Measurements from ENCODE around the gene GNA14. TPM values are rescaled to one million over a fixed set of nuclear protein-coding genes. Genes with fewer than 3 reads are reported as not detected.

GNA14 gene
- total and polyA plus RNA-seq, 7 donors: 0.31 to 1.1 (median 0.47) TPM

DNA sequence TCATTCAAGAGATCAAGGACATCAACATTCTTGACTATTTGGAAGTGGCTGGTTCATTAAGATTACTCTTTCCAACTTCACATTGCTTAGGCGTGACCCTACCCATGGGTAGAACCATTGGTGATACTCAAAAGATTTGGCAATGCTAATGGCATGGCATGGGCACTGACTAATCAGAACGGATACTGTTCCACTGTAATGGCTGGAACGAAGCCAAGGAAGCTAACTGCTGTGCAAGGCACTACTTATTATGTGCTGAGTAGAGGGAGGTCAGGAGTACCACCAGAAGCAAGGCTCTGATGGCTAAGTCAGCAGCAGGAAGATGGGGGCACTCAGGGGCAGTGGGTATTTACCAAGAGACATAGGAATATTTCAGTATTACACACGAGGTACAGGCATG lies 31.9 kb downstream of the GNA14 start:
- no peak for ATAC-seq
- Histone ChIP-seq H3K9me3 (no peaks in the 10 kb centered on the region), H3K4me3 (no peak overlapping the region), H3K4me1 (no peaks in the 10 kb centered on the region), H3K27me3 (ENCODE audit: insufficient read depth in 3 of 3, low read length in 2 of 3) (no peaks in the 10 kb centered on the region), H3K27ac (no peak overlapping the region), H3K36me3 (ENCODE audit: insufficient read depth in 1 of 2, low read depth in 1 of 2) (no peaks in the 10 kb centered on the region)
- WGBS, 3 donors: 36 to 52% (median 37%) methylated on average over 4 of the region's 4 CpGs
- DNase-seq: no peak
- TF ChIP-seq, protein P1, sequence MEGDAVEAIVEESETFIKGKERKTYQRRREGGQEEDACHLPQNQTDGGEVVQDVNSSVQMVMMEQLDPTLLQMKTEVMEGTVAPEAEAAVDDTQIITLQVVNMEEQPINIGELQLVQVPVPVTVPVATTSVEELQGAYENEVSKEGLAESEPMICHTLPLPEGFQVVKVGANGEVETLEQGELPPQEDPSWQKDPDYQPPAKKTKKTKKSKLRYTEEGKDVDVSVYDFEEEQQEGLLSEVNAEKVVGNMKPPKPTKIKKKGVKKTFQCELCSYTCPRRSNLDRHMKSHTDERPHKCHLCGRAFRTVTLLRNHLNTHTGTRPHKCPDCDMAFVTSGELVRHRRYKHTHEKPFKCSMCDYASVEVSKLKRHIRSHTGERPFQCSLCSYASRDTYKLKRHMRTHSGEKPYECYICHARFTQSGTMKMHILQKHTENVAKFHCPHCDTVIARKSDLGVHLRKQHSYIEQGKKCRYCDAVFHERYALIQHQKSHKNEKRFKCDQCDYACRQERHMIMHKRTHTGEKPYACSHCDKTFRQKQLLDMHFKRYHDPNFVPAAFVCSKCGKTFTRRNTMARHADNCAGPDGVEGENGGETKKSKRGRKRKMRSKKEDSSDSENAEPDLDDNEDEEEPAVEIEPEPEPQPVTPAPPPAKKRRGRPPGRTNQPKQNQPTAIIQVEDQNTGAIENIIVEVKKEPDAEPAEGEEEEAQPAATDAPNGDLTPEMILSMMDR (IDR thresholded peaks at IDR 0.05): no peak
- intact Hi-C loops (cut with DNase I): no loop called here

DNA sequence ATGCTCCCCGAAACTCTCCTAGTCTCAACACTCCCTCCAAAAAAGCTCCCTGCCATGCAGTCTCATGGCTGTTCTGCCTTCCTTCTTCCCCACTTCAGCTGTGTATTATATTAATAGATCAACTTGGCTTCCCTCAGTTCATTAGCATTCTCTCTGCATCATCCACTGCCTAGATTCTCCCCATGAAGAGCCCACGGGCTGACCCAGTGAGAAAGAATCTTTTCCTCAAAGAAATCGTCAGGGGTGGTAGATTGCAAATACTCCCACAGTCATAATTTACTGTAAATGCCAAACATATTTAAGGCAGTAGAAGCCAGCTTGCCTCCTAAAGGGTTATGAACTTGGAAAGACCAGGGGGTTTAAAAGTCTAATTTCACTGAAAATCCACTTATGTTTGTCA lies 33.5 kb downstream of the GNA14 start:
- intact Hi-C loops (cut with DNase I): no loop called here
- Histone ChIP-seq H3K4me3 (no peak overlapping the region), H3K27ac (no peak overlapping the region), H3K36me3 (ENCODE audit: insufficient read depth in 1 of 2, low read depth in 1 of 2) (no peaks in the 10 kb centered on the region), H3K27me3 (ENCODE audit: insufficient read depth in 3 of 3, low read length in 2 of 3) (peaks cover 0 to 1% (median 0%) of the 10 kb centered on the region in 3 donors), H3K9me3 (no peaks in the 10 kb centered on the region), H3K4me1 (no peaks in the 10 kb centered on the region)
- TF ChIP-seq, protein P1 (IDR thresholded peaks at IDR 0.05): no peak
- DNase-seq (no peak), ATAC-seq (no peak)
- WGBS, 3 donors: 48 to 56% (median 56%) methylated on average over 3 of the region's 3 CpGs

DNA sequence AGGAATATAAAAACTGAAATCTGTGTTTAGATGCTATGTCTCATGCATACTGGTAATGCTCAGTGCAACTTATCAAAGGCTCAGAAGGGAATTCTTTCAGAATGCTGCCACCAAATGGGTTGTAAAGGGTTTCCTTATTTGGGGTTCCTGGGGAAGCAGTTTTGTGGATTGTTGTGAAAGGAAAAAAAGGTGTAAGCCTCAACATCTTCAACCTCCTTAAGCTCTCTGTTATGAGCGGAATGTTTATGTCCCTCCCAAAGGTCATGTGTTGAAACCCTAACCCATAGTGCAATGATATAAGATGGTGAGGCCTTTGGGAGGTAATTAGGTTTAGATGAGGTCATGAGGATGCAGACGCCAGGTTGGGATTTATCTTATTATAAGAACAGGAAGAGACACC lies 41.6 kb downstream of the GNA14 start:
- TF ChIP-seq, protein P1 (IDR thresholded peaks at IDR 0.05): no peak
- Histone ChIP-seq H3K4me3 (no peak overlapping the region), H3K9me3 (no peaks in the 10 kb centered on the region), H3K4me1 (no peaks in the 10 kb centered on the region), H3K27ac (no peak overlapping the region), H3K36me3 (ENCODE audit: insufficient read depth in 1 of 2, low read depth in 1 of 2) (no peaks in the 10 kb centered on the region), H3K27me3 (ENCODE audit: insufficient read depth in 3 of 3, low read length in 2 of 3) (peaks cover 0 to 10% (median 0%) of the 10 kb centered on the region in 3 donors)
- 46 to 67% (median 50%) methylated on average over 2 of the region's 2 CpGs for WGBS, 3 donors
- intact Hi-C loops (cut with DNase I): no loop called here
- DNase-seq (no peak), ATAC-seq (no peak)

DNA sequence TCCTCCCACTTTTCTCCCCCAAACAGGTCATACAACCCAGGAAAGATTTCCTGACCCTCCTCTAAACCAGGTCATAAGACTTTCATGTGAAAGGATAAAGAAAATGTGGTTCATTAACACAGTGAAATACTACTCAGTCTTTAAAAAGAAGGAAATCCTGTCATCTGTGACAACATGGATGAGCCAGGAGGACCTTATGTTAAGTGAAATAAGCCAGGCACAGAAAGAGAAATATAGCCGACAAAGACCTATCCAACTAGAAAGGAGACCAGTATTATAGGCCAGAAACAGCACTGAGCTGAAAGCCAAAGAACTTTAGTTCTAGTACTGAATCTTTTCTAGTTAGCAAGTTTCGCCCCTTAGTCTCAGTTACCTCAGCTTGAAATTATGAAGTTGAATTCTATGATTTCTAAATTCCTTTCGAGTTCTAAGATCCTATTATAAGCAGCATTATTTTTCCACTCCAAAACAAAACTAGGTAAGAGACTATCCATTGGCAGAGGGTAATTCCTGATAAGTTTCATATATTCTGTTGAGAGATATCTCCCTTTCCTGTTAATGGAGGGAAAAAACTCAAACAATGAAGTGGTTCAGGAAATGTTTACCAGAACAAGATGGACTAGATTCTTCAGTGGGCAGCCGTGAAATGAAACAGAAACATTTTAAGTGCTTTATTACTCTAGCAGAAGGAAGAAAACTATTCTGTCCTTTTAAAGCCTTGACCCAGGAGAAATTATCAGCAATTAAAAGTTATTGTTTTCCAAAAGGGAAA lies 42.5 kb downstream of the GNA14 start:
- TF ChIP-seq, protein P1 (IDR thresholded peaks at IDR 0.05): no peak
- intact Hi-C loops (cut with DNase I): no loop called here
- Histone ChIP-seq H3K4me3 (no peak overlapping the region), H3K27me3 (ENCODE audit: insufficient read depth in 3 of 3, low read length in 2 of 3) (peaks cover 0 to 10% (median 0%) of the 10 kb centered on the region in 3 donors), H3K27ac (peak overlapping the region; percentile 6), H3K36me3 (ENCODE audit: insufficient read depth in 1 of 2, low read depth in 1 of 2) (no peaks in the 10 kb centered on the region), H3K4me1 (no peaks in the 10 kb centered on the region), H3K9me3 (no peaks in the 10 kb centered on the region)
- DNase-seq: no peak
- 37 to 53% (median 45%) methylated on average over 4 of the region's 4 CpGs for WGBS, 3 donors
- no peak for ATAC-seq

DNA sequence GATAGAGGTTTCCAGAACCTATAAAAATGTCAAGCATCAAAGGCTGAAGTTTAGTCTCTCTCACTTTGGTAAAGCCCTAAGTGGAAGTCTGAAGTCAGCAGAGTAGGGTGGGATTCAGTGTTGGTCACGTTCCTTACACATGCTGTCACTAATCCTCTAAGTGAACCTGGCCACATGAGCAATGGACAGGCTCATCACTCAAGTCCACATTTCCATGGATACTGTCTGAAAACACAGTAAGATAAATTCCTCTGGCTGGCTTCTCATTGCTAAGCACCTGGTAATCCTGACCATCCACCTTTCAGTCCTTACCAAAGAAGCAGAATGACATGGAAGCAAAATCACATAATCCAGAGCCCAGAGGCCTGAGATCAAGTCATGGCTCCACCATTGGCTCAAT lies 43.8 kb downstream of the GNA14 start:
- TF ChIP-seq, protein P1 (IDR thresholded peaks at IDR 0.05): no peak
- no peak for DNase-seq
- 55 to 85% (median 58%) methylated on average over 1 of the region's 1 CpG for WGBS, 3 donors

More for the DNA sequence above, 43.8 kb downstream of the GNA14 start:
- no peaks in the 10 kb centered on the region for H3K9me3 ChIP-seq
- no peaks in the 10 kb centered on the region for H3K36me3 ChIP-seq (ENCODE audit: insufficient read depth in 1 of 2, low read depth in 1 of 2)
- no peak overlapping the region for H3K4me3 ChIP-seq
- H3K27ac ChIP-seq: no peak overlapping the region
- intact Hi-C loops (cut with DNase I): no loop called here
- no peak for ATAC-seq
- H3K4me1 ChIP-seq: no peaks in the 10 kb centered on the region
- peaks cover 0 to 6% (median 0%) of the 10 kb centered on the region in 3 donors for H3K27me3 ChIP-seq (ENCODE audit: insufficient read depth in 3 of 3, low read length in 2 of 3)
